Vagina (tissue), 2 donors: ENCODE measurements around the gene BIN2. TPM values are rescaled to one million over a fixed set of nuclear protein-coding genes. Genes with fewer than 3 reads are reported as not detected.
A peak's percentile ranks its signal among the peaks of the same experiment; 100 is the strongest.
"Not testable (repeated sequence)": the region's sequence is repeated elsewhere in the genome, so short reads cannot be mapped to it uniquely, and the experiment has no call there.

ENCODE experiments used
- DNase-seq, 2 donors: peaks; one replicate each; pipeline ENCODE4 v3.0.0-alpha.2; 2017; ENCODE audit errors: extremely low spot score in 2 of 2
- H3K27ac ChIP-seq: fragments of 200-600 bp; sonication (generic); one replicate; pipeline ENCODE4 v1.5.1; 2019
- H3K27me3 ChIP-seq: fragments of 200-600 bp; sonication (generic); one replicate; pipeline ENCODE4 v1.5.1; 2019
- H3K36me3 ChIP-seq, 2 donors: fragments of 200-600 bp; sonication (generic); one replicate each; pipeline ENCODE4 v1.5.1; 2017 to 2019
- H3K4me1 ChIP-seq: fragments of 200-600 bp; sonication (generic); one replicate; pipeline ENCODE4 v1.5.1; 2019
- H3K4me3 ChIP-seq, 2 donors: fragments of 200-600 bp; sonication (generic); 1 replicate in 1 of 2; 2 replicates in 1 of 2; pipeline ENCODE4 v1.5.1; 2016 to 2019
- H3K9me3 ChIP-seq: fragments of 200-600 bp; sonication (generic); one replicate; pipeline ENCODE4 v1.5.1; 2019
- POLR2A ChIP-seq, 2 donors: fragments of 450-650 bp; IDR thresholded peaks; one replicate each; pipeline ENCODE4 v1.6.1; 2017; ENCODE audit warnings: antibody characterized with exemption in 2 of 2, mild to moderate bottlenecking in 2 of 2, moderate library complexity in 2 of 2
- POLR2AphosphoS5 ChIP-seq, 2 donors: sonication (generic); formaldehyde crosslinking; IDR thresholded peaks; one replicate each; pipeline ENCODE4 v1.9.0; 2017; ENCODE audit warnings: antibody characterized with exemption in 2 of 2, mild to moderate bottlenecking in 2 of 2, low read depth in 1 of 2; ENCODE audit not compliant: insufficient read depth in 1 of 2
- intact Hi-C: fragments of 100-400 bp; cut with DNase I; formaldehyde crosslinking; loops from one replicate; pipeline ENCODE4 v1.15.1; 2023
- total RNA-seq: library from RNA; depleted of rRNA; stranded (reverse); fragments of >200 nt; gene quantifications from one replicate; pipeline ENCODE4 v1.2.3, GENCODE V29; 2016
- TF ChIP-seq, protein P1 (sequence below), 3 experiments: fragments of 450-650 bp in 2 of 3; fragments of 200-600 bp in 1 of 3; sonication (generic) in 1 of 3; IDR thresholded peaks; one replicate each; pipeline ENCODE4 v1.5.1; 2017 to 2019; ENCODE audit warnings: antibody characterized with exemption in 3 of 3, mild to moderate bottlenecking in 2 of 3, moderate library complexity in 2 of 3

Gene BIN2
- total RNA-seq, 1 donor from 2014 or later, result 6.4 TPM

DNA sequence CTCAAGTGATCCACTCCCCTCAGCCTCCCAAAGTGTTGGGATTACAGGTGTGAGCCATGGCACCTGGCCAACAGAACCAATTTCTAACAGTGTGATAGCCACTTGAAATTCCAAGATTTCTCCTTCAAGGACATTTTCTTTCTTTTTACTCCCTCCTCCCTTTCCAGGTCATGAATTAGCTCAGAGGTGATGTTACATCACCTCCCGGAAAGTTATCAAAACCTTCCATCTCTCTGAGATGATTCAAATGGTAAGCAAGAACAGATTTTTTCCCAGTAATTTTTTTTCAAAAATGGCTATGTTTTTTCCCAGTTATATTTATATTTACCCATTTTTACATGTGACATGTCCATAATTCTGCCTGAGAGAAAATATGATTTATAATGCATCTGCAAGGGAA lies 38.1 kb downstream of the BIN2 start:
- intact Hi-C loops, result no loop called here
- TF ChIP-seq, protein P1, sequence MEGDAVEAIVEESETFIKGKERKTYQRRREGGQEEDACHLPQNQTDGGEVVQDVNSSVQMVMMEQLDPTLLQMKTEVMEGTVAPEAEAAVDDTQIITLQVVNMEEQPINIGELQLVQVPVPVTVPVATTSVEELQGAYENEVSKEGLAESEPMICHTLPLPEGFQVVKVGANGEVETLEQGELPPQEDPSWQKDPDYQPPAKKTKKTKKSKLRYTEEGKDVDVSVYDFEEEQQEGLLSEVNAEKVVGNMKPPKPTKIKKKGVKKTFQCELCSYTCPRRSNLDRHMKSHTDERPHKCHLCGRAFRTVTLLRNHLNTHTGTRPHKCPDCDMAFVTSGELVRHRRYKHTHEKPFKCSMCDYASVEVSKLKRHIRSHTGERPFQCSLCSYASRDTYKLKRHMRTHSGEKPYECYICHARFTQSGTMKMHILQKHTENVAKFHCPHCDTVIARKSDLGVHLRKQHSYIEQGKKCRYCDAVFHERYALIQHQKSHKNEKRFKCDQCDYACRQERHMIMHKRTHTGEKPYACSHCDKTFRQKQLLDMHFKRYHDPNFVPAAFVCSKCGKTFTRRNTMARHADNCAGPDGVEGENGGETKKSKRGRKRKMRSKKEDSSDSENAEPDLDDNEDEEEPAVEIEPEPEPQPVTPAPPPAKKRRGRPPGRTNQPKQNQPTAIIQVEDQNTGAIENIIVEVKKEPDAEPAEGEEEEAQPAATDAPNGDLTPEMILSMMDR (IDR thresholded peaks at IDR 0.05), result no peak
- no peak for TF ChIP-seq POLR2AphosphoS5 (IDR thresholded peaks at IDR 0.05; ENCODE audit: insufficient read depth in 1 of 2, low read depth in 1 of 2)
- TF ChIP-seq POLR2A (IDR thresholded peaks at IDR 0.05), result no peak
- no peak for DNase-seq
- Histone ChIP-seq H3K9me3 (no peaks in the 10 kb centered on the region), H3K27ac (no peak overlapping the region), H3K27me3 (no peaks in the 10 kb centered on the region), H3K4me3 (no peak overlapping the region), H3K36me3 (no peaks in the 10 kb centered on the region), H3K4me1 (no peaks in the 10 kb centered on the region)

DNA sequence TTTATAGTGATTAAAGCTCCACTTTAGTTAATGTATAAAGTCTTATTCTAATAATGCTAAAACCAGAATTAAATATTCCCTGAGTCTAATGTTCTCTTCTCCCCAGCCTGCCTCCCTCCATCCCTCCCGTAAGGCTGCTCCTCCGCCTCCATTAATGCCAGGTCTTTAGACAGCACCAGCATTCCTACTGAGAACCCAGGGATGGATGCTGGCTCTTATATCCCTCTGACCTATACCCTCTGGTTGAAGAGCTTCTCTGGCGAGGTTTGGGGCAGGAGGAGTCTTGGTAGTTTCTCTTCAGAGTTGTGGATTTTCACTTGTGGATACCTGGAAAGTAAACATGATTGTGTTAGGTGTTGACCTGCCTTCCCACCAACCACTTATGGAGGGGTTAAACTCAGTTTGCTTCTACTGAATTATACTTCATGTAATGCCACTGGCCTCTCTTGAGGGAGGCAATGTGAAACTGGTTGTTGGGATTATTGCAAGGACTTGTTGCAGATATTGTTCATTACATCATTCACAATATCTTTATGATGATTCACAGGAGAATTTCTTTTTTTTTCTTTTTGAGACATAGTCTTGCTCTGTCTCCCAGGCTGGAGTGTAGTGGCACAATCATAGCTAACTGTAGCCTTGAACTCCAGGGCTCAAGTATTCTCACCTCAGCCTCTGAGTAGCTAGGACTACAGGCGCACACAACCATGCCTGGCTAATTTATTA lies 42.6 kb downstream of the BIN2 start:
- Histone ChIP-seq H3K36me3 (no peaks in the 10 kb centered on the region), H3K27ac (no peak overlapping the region), H3K9me3 (no peaks in the 10 kb centered on the region), H3K27me3 (no peaks in the 10 kb centered on the region), H3K4me1 (no peaks in the 10 kb centered on the region), H3K4me3 (no peak overlapping the region)
- intact Hi-C loops, result no loop called here
- DNase-seq, result no peak
- no peak for TF ChIP-seq POLR2A (IDR thresholded peaks at IDR 0.05)
- TF ChIP-seq, protein P1 (IDR thresholded peaks at IDR 0.05), result no peak
- TF ChIP-seq POLR2AphosphoS5 (IDR thresholded peaks at IDR 0.05; ENCODE audit: insufficient read depth in 1 of 2, low read depth in 1 of 2), result no peak

DNA sequence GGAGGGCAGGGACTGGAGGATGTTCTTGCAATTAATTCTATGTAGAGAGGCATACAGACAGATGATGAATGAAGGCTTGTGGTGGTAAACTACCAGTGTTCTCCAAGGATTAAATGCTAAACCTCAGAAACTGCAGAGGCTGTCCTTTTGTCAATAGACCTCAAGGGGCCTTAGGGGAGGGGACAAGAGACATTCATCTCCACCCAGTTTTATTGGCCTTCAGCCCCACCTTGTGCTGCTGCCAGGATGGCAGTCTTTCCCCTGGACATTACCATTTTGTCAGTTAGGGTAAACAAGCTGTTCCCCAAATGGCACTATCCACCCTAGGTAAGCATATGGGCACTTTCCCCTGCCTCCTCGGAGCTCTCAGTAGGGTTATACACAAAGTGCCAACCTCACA lies 48.9 kb downstream of the BIN2 start:
- TF ChIP-seq, protein P1 (IDR thresholded peaks at IDR 0.05), result no peak
- TF ChIP-seq POLR2AphosphoS5 (IDR thresholded peaks at IDR 0.05; ENCODE audit: insufficient read depth in 1 of 2, low read depth in 1 of 2), result no peak
- TF ChIP-seq POLR2A (IDR thresholded peaks at IDR 0.05), result no peak
- no peak overlapping the region for H3K27ac ChIP-seq
- H3K36me3 ChIP-seq, result no peaks in the 10 kb centered on the region
- H3K4me1 ChIP-seq, result peaks cover 7% of the 10 kb centered on the region
- intact Hi-C loops, result loop anchor here (10.0 kb wide), 1 partner anchor 70 kb away; the partner anchor contains the start of gene CELA1
- no peak for DNase-seq
- H3K27me3 ChIP-seq, result no peaks in the 10 kb centered on the region
- H3K4me3 ChIP-seq, result no peak overlapping the region
- no peaks in the 10 kb centered on the region for H3K9me3 ChIP-seq

DNA sequence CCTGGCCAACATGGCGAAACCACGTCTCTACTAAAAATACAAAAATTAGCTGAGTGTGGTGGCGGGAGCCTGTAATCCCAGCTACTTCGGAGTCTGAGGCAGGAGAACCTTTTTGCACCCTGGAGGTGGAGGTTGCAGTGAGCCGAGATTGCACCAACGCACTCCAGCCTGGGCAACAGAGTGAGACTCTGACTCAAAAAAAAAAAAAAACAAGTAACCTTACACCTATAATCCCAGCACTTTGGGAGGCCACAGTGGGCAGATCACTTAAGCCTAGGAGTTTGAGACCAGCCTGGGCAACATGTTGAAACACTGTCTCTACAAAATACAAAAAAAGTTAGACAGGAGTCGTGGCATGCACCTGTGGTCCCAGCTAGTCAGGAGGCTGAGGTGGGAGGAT lies 51.2 kb downstream of the BIN2 start:
- intact Hi-C loops, result loop anchor here (10.0 kb wide), 1 partner anchor 72 kb away; the partner anchor contains the start of gene CELA1
- H3K27me3 ChIP-seq, H3K36me3 ChIP-seq, H3K27ac ChIP-seq, DNase-seq, H3K4me3 ChIP-seq, H3K9me3 ChIP-seq: not testable (repeated sequence)
- peaks cover 14% of the 10 kb centered on the region for H3K4me1 ChIP-seq

DNA sequence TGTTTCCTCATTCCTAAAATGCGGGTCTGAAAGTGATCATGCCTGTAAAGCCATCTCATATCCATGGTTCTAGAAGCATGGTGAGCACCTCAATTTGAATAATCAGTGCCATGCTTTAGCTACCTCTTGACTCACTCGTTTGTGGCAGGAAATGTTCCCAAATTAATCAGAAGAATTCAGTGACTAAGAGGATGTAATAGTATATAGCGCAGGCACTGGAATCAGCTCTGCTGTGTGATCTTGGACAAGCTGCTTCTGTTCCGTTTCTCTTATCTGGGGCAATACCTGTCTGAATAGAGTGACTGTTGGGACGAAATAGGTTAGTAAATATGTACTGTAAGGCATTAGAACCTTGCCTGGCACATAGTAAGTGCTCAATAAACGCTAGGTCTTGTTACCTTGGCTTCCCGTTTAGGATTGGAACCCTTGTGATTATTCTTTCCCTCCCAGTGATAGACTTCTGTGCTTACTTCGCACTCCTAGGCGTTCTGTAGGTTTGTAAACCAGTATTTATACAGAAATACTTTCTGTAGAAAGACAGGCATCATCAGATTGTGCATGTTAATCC lies 52.9 kb downstream of the BIN2 start:
- H3K9me3 ChIP-seq, result no peaks in the 10 kb centered on the region
- intact Hi-C loops, result loop anchor here (10.0 kb wide), 1 partner anchor 74 kb away; the partner anchor contains the start of gene CELA1
- peak overlapping the region; percentile 68 to 97 for H3K4me3 ChIP-seq
- peak overlapping the region; percentile 65 for H3K27ac ChIP-seq
- no peaks in the 10 kb centered on the region for H3K36me3 ChIP-seq
- H3K4me1 ChIP-seq, result peaks cover 14% of the 10 kb centered on the region
- TF ChIP-seq, protein P1 (IDR thresholded peaks at IDR 0.05), result no peak
- peak in 1 of 2 donors; percentile 61 for TF ChIP-seq POLR2AphosphoS5 (IDR thresholded peaks at IDR 0.05; ENCODE audit: insufficient read depth in 1 of 2, low read depth in 1 of 2)
- no peaks in the 10 kb centered on the region for H3K27me3 ChIP-seq
- no peak for DNase-seq
